H9 (cell line): ENCODE data around the gene MORN3. TPM values are rescaled to one million over a fixed set of nuclear protein-coding genes. Genes with fewer than 3 reads are reported as not detected.

Source experiments
- DNase-seq: peaks from one replicate; pipeline ENCODE4 v3.0.0-alpha.2; 2017
- H2AFZ ChIP-seq: one replicate; pipeline ENCODE4 v1.6.1; 2013; ENCODE audit warnings: mild to moderate bottlenecking, low read length, control low read depth, moderate library complexity
- H2AK5ac ChIP-seq: 2 replicates; pipeline ENCODE4 v1.6.1; 2013; ENCODE audit warnings: low read length, control low read depth, mixed read lengths; ENCODE audit not compliant: insufficient read length
- H2BK120ac ChIP-seq: one replicate; pipeline ENCODE4 v1.6.1; 2013; ENCODE audit warnings: low read depth, mild to moderate bottlenecking, low read length, control low read depth, inconsistent platforms; ENCODE audit not compliant: poor library complexity, severe bottlenecking
- H2BK12ac ChIP-seq: 2 replicates; pipeline ENCODE4 v1.6.1; 2013; ENCODE audit warnings: low read length, control low read depth, mixed read lengths, low read depth; ENCODE audit not compliant: insufficient read length
- H2BK15ac ChIP-seq: 2 replicates; pipeline ENCODE4 v1.6.1; 2013; ENCODE audit warnings: low read depth, low read length, control low read depth
- H2BK20ac ChIP-seq: one replicate; pipeline ENCODE4 v1.6.1; 2013; ENCODE audit warnings: low read depth, mild to moderate bottlenecking, low read length, control low read depth, inconsistent platforms; ENCODE audit not compliant: poor library complexity, severe bottlenecking
- H2BK5ac ChIP-seq: 2 replicates; pipeline ENCODE4 v1.6.1; 2013; ENCODE audit warnings: low read length, control low read depth, mixed read lengths; ENCODE audit not compliant: insufficient read length
- H3K14ac ChIP-seq: 2 replicates; pipeline ENCODE4 v1.6.1; 2013; ENCODE audit warnings: low read length, control low read depth; ENCODE audit not compliant: insufficient read depth
- H3K18ac ChIP-seq: 2 replicates; pipeline ENCODE4 v1.6.1; 2013; ENCODE audit warnings: low read depth, mild to moderate bottlenecking, mixed read lengths, low read length, control low read depth; ENCODE audit not compliant: insufficient read length
- H3K23ac ChIP-seq: 2 replicates; pipeline ENCODE4 v1.6.1; 2013; ENCODE audit warnings: low read length, control low read depth, mixed read lengths, low read depth; ENCODE audit not compliant: insufficient read length
- H3K23me2 ChIP-seq: 2 replicates; pipeline ENCODE4 v1.6.1; 2013; ENCODE audit warnings: low read depth, mild to moderate bottlenecking, mixed read lengths, low read length, control low read depth; ENCODE audit not compliant: insufficient read length, poor library complexity, severe bottlenecking
- H3K27ac ChIP-seq: 2 replicates; pipeline ENCODE4 v1.5.1; 2013; ENCODE audit warnings: low read length, control low read depth, mixed read lengths, low read depth; ENCODE audit not compliant: insufficient read length
- H3K27me3 ChIP-seq: 2 replicates; pipeline ENCODE4 v1.6.1; 2013; ENCODE audit warnings: low read length, control low read depth, inconsistent platforms; ENCODE audit not compliant: insufficient read depth
- H3K4ac ChIP-seq: 2 replicates; pipeline ENCODE4 v1.6.1; 2013; ENCODE audit warnings: low read depth, mild to moderate bottlenecking, control low read depth, inconsistent platforms, low read length, moderate library complexity
- H3K4me1 ChIP-seq: 2 replicates; pipeline ENCODE4 v1.6.1; 2013; ENCODE audit warnings: low read length, control low read depth, inconsistent platforms; ENCODE audit not compliant: insufficient read depth
- H3K4me2 ChIP-seq: 2 replicates; pipeline ENCODE4 v1.6.1; 2013; ENCODE audit warnings: low read length, control low read depth, mixed read lengths; ENCODE audit not compliant: insufficient read length, insufficient read depth
- H3K56ac ChIP-seq: 2 replicates; pipeline ENCODE4 v1.6.1; 2013; ENCODE audit warnings: low read depth, mild to moderate bottlenecking, mixed read lengths, low read length, control low read depth; ENCODE audit not compliant: insufficient read length
- H3K79me1 ChIP-seq: 2 replicates; pipeline ENCODE4 v1.6.1; 2013; ENCODE audit warnings: low read depth, mild to moderate bottlenecking, moderate library complexity, low read length, control low read depth, inconsistent platforms; ENCODE audit not compliant: insufficient read depth, poor library complexity, severe bottlenecking
- H3K79me2 ChIP-seq: 2 replicates; pipeline ENCODE4 v1.6.1; 2013; ENCODE audit warnings: low read length, control low read depth, inconsistent platforms; ENCODE audit not compliant: insufficient read depth
- H3K9ac ChIP-seq: 2 replicates; pipeline ENCODE4 v1.6.1; 2013; ENCODE audit warnings: low read length, control low read depth, mixed read lengths; ENCODE audit not compliant: insufficient read length; ENCODE audit errors: extremely low read depth
- H3K9me3 ChIP-seq: one replicate; pipeline ENCODE4 v1.6.1; 2013; ENCODE audit warnings: low read depth, low read length, inconsistent platforms; ENCODE audit not compliant: control insufficient read depth
- H3T11ph ChIP-seq: one replicate; pipeline ENCODE4 v1.6.1; 2013; ENCODE audit warnings: mild to moderate bottlenecking, low read length, control low read depth, inconsistent platforms
- H4K20me1 ChIP-seq: one replicate; pipeline ENCODE4 v1.6.1; 2013; ENCODE audit not compliant: control insufficient read depth, insufficient read length, insufficient read depth
- H4K5ac ChIP-seq: 2 replicates; pipeline ENCODE4 v1.6.1; 2013; ENCODE audit warnings: low read depth, mild to moderate bottlenecking, mixed read lengths, low read length, control low read depth; ENCODE audit not compliant: insufficient read length
- H4K8ac ChIP-seq: replicated peaks from 2 replicates; pipeline ENCODE4 v1.6.1; 2013; ENCODE audit warnings: low read length, control low read depth, mixed read lengths, low read depth; ENCODE audit not compliant: insufficient read length
- H4K91ac ChIP-seq: 2 replicates; pipeline ENCODE4 v1.6.1; 2013; ENCODE audit warnings: low read depth, mild to moderate bottlenecking, moderate library complexity, mixed read lengths, low read length, control low read depth; ENCODE audit not compliant: insufficient read length
- H3K27ac Mint-ChIP-seq, 3 experiments: 2 replicates in 2 of 3; 3 replicates in 1 of 3; pipeline ENCODE4 v1.8.0; 2020 to 2021; ENCODE audit warnings: mixed read lengths in 3 of 3, mild to moderate bottlenecking in 1 of 3, moderate library complexity in 1 of 3
- H3K27me3 Mint-ChIP-seq: 2 replicates; pipeline ENCODE4 v1.8.0; 2021; ENCODE audit warnings: low read depth, mild to moderate bottlenecking, moderate library complexity, mixed read lengths
- H3K36me3 Mint-ChIP-seq, 3 experiments: 2 replicates in 2 of 3; 3 replicates in 1 of 3; pipeline ENCODE4 v1.8.0; 2020 to 2021; ENCODE audit warnings: low read depth in 3 of 3, mixed read lengths in 3 of 3; ENCODE audit not compliant: insufficient read depth in 1 of 3
- H3K4me1 Mint-ChIP-seq, 2 experiments: 2 replicates each; pipeline ENCODE4 v1.8.0; 2020; ENCODE audit warnings: mixed read lengths in 2 of 2
- H3K4me3 Mint-ChIP-seq, 2 experiments: 2 replicates in 1 of 2; 3 replicates in 1 of 2; pipeline ENCODE4 v1.8.0; 2020 to 2021; ENCODE audit warnings: mild to moderate bottlenecking in 2 of 2, mixed read lengths in 2 of 2, moderate library complexity in 1 of 2
- H3K9me3 Mint-ChIP-seq, 2 experiments: 2 replicates in 1 of 2; 3 replicates in 1 of 2; pipeline ENCODE4 v1.8.0; 2020; ENCODE audit warnings: mild to moderate bottlenecking in 2 of 2, mixed read lengths in 2 of 2, moderate library complexity in 1 of 2
- WGBS: extraction: QIAGEN DNeasy Blood & Tissue Kit; methylation state at CpG from one replicate; pipeline ENCODE4 v1.1.7; 2013; ENCODE audit warnings: missing lambda C conversion rate, low lambda C conversion rate, mixed read lengths; ENCODE audit not compliant: insufficient read length; ENCODE audit errors: extremely low coverage; 5-methylcytosine and 5-hydroxymethylcytosine counted together
- total RNA-seq: library from RNA; stranded (reverse); gene quantifications from 2 replicates; pipeline ENCODE4 v1.2.1, GENCODE V29; 2021
- TF ChIP-seq, protein P1 (sequence below): fragments of 200-600 bp; sonication (generic); conservative IDR thresholded peaks from 3 replicates; pipeline ENCODE4 v1.8.0; 2021; ENCODE audit warnings: antibody characterized with exemption, mild to moderate bottlenecking

MORN3 gene
- total RNA-seq, 1 experiment from 2014 or later: 0.37 TPM

DNA sequence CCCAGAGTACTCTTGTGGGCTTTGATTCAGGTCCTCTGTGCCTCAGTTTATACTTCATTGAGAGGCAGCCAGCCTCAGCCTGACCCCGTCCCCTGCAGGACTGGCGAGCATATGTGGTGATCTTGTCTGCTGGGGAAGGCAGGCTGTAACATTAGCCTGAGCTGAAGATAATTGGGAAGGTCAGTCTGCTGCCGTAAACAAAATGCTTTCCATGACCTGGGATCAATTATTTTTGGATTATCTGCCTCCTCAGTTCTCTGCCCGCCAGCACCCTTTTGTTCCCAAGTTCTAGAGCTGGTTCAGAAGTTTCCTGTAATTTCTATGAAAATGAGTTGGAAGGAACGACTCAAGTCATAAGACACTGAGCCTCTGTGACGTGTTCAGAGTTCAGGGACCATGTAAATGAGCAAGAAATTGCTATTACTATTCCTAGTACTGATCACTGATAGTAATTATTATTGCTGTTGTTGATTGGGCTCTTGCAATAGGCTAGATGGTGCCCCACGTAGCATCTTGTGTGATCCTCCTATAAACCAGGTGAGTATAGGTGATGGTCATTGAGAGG, 38.6 kb downstream of the MORN3 start:
- no CpG with 5 or more reads among the region's 7 CpGs for WGBS
- Histone ChIP-seq H2AFZ (no peak overlapping the region), H2BK12ac (no peak overlapping the region), H3K56ac (no peak overlapping the region), H3K23me2 (peaks cover 17% of the 10 kb centered on the region), H3K27ac (no peak overlapping the region), H3K14ac (no peak overlapping the region), H3K4ac (no peak overlapping the region), H2BK20ac (no peak overlapping the region), H4K20me1 (peaks cover 4% of the 10 kb centered on the region), H4K5ac (no peak overlapping the region), H3K27me3 (no peaks in the 10 kb centered on the region), H2BK15ac (0 out of 2 replicates have a peak overlapping the region, but pooled peaks have one; percentile 17), H4K8ac (no peak overlapping the region), H3K9ac (no peak overlapping the region), H3T11ph (no peak overlapping the region), H3K9me3 (no peaks in the 10 kb centered on the region), H2BK120ac (no peak overlapping the region), H2BK5ac (no peak overlapping the region), H3K4me2 (no peak overlapping the region), H4K91ac (no peak overlapping the region), H3K18ac (no peak overlapping the region), H2AK5ac (no peak overlapping the region), H3K23ac (no peak overlapping the region), H3K4me1 (peaks cover 12% of the 10 kb centered on the region; the same call in 1 of the 2 replicates), H3K79me1 (peaks cover 8% of the 10 kb centered on the region), H3K79me2 (peaks cover 27% of the 10 kb centered on the region; the same call in 1 of the 2 replicates)
- peaks cover 9 to 23% (median 20%) of the 10 kb centered on the region in 3 experiments for H3K36me3 Mint-ChIP-seq
- H3K9me3 Mint-ChIP-seq: no peaks in the 10 kb centered on the region
- peak overlapping the region in 1 of 2 experiments; percentile 4; a peak in 1 of 5 replicates for H3K4me3 Mint-ChIP-seq
- no peak for DNase-seq
- TF ChIP-seq, protein P1, sequence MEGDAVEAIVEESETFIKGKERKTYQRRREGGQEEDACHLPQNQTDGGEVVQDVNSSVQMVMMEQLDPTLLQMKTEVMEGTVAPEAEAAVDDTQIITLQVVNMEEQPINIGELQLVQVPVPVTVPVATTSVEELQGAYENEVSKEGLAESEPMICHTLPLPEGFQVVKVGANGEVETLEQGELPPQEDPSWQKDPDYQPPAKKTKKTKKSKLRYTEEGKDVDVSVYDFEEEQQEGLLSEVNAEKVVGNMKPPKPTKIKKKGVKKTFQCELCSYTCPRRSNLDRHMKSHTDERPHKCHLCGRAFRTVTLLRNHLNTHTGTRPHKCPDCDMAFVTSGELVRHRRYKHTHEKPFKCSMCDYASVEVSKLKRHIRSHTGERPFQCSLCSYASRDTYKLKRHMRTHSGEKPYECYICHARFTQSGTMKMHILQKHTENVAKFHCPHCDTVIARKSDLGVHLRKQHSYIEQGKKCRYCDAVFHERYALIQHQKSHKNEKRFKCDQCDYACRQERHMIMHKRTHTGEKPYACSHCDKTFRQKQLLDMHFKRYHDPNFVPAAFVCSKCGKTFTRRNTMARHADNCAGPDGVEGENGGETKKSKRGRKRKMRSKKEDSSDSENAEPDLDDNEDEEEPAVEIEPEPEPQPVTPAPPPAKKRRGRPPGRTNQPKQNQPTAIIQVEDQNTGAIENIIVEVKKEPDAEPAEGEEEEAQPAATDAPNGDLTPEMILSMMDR: no peak
- H3K4me1 Mint-ChIP-seq: peaks cover 41 to 57% of the 10 kb centered on the region in 2 experiments
- H3K27ac Mint-ChIP-seq: peak overlapping the region; percentile 35 to 84 (median 79); a peak in 3 of 7 replicates
- no peaks in the 10 kb centered on the region for H3K27me3 Mint-ChIP-seq
